ENCODE measurements around the gene SLC7A6.

GRCh38 chr16:68230176-68230571 lies 34.2 kb upstream of the SLC7A6 start:
- TF ChIP-seq CTCF (IDR thresholded peaks at IDR 0.05; ENCODE audit: poor library complexity): no peak
- no peak for TF ChIP-seq EZH2 (IDR thresholded peaks at IDR 0.05; ENCODE audit: borderline replicate concordance)
